Osteocyte (in vitro differentiated cells): ENCODE results near the gene PAK1. TPM values are rescaled to one million over a fixed set of nuclear protein-coding genes. Genes with fewer than 3 reads are reported as not detected.

Experiments
- DNase-seq: peaks from one replicate; pipeline ENCODE4 v3.0.0; 2021; ENCODE audit warnings: mixed read lengths; ENCODE audit not compliant: unreplicated experiment; ENCODE audit errors: extremely low spot score
- H3K27ac Mint-ChIP-seq: one replicate; pipeline ENCODE4 v1.8.0; 2021; ENCODE audit warnings: mild to moderate bottlenecking, mixed read lengths; ENCODE audit not compliant: unreplicated experiment
- H3K27me3 Mint-ChIP-seq: one replicate; pipeline ENCODE4 v1.8.0; 2021; ENCODE audit warnings: mixed read lengths; ENCODE audit not compliant: unreplicated experiment
- H3K36me3 Mint-ChIP-seq: one replicate; pipeline ENCODE4 v1.8.0; 2021; ENCODE audit warnings: mixed read lengths; ENCODE audit not compliant: unreplicated experiment
- H3K4me1 Mint-ChIP-seq: one replicate; pipeline ENCODE4 v1.8.0; 2021; ENCODE audit warnings: mixed read lengths; ENCODE audit not compliant: unreplicated experiment
- H3K4me3 Mint-ChIP-seq: one replicate; pipeline ENCODE4 v1.8.0; 2021; ENCODE audit warnings: mild to moderate bottlenecking, moderate library complexity, mixed read lengths; ENCODE audit not compliant: unreplicated experiment
- H3K9me3 Mint-ChIP-seq: one replicate; pipeline ENCODE4 v1.8.0; 2021; ENCODE audit warnings: mixed read lengths; ENCODE audit not compliant: unreplicated experiment
- CTCF ChIP-seq: fragments of 200-600 bp; sonication (generic); IDR thresholded peaks from 2 replicates; pipeline ENCODE4 v1.5.0; 2021; ENCODE audit warnings: antibody characterized with exemption, mild to moderate bottlenecking, moderate library complexity
- total RNA-seq: library from RNA; stranded (reverse); gene quantifications from 2 replicates; pipeline ENCODE4 v1.2.1, GENCODE V29; 2021

PAK1 gene
- total RNA-seq, 1 donor from 2014 or later: 20.9 TPM

GRCh38 chr11:77441426-77441825 lies 32.5 kb downstream of the PAK1 start:
- Mint-ChIP-seq H3K9me3 (no peaks in the 10 kb centered on the region), H3K27ac (no peak overlapping the region), H3K36me3 (no peaks in the 10 kb centered on the region), H3K4me1 (no peaks in the 10 kb centered on the region), H3K4me3 (no peak overlapping the region), H3K27me3 (peaks cover 37% of the 10 kb centered on the region)
- TF ChIP-seq CTCF: no peak
- DNase-seq: no peak

GRCh38 chr11:77440678-77441077 lies 33.2 kb downstream of the PAK1 start:
- H3K36me3 Mint-ChIP-seq: no peaks in the 10 kb centered on the region
- H3K4me1 Mint-ChIP-seq: no peaks in the 10 kb centered on the region
- no peak overlapping the region for H3K27ac Mint-ChIP-seq
- TF ChIP-seq CTCF: no peak
- peaks cover 43% of the 10 kb centered on the region for H3K27me3 Mint-ChIP-seq
- no peak overlapping the region for H3K4me3 Mint-ChIP-seq
- H3K9me3 Mint-ChIP-seq: no peaks in the 10 kb centered on the region
- no peak for DNase-seq

DNA sequence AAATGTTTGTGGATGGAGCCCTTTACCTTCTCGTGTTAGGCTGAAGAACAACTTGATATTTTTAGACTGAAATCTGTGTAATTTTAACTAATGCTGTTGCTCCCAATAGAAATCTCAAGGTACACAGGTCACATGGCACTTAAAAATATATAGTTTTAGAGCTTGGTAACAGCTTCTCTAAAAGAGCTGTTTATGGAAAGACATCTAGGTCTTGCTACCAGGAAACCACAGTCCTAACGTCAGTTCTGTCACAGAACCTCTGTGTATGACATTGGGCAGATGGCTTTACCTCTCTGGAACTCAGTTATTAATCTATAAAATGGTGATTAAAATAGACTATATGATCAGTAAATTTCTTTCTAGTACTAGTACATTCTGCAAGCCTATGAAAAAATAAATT lies 35.4 kb downstream of the PAK1 start:
- Mint-ChIP-seq H3K27me3 (peaks cover 41% of the 10 kb centered on the region), H3K36me3 (no peaks in the 10 kb centered on the region), H3K4me3 (no peak overlapping the region), H3K9me3 (no peaks in the 10 kb centered on the region), H3K27ac (no peak overlapping the region), H3K4me1 (no peaks in the 10 kb centered on the region)
- TF ChIP-seq CTCF: no peak
- no peak for DNase-seq

DNA sequence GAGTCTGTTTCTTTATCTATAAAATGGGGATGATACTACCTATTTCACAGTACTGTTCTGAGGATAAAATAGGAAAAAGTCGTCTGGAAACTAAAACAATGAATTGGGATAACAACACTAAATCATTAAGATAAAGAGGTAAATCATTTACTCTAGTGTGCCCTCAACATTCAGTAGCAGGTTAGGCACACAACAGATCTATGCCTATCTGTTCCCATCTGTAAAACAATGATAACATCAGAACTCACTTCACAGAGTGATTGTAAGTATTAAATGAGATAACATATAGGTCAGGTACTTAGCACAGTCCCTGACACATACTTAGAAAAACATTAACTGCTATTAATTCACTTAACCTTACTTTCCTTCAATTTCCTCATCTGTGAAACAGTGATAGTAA lies 36.9 kb downstream of the PAK1 start:
- Mint-ChIP-seq H3K4me1 (no peaks in the 10 kb centered on the region), H3K4me3 (no peak overlapping the region), H3K36me3 (no peaks in the 10 kb centered on the region), H3K27me3 (peaks cover 48% of the 10 kb centered on the region), H3K27ac (no peak overlapping the region), H3K9me3 (no peaks in the 10 kb centered on the region)
- no peak for TF ChIP-seq CTCF
- no peak for DNase-seq

DNA sequence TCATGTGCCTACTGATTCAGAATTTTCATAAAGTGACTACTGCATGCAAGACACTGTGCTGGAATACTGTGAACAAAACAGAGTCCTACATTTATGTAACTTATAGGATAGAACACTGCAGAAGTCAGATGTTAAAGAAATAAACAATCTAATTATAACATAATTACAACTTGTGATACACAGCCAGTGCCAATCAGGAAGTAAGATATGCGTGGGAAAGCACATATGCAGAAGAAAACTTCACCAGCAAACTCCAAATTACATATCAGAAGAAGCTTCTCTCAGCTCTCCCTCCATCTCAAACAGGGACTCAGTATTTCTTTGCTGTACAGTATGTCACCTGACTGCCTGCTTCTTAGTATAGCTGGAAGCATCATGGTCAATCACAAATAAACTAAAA lies 37.4 kb downstream of the PAK1 start:
- Mint-ChIP-seq H3K9me3 (no peaks in the 10 kb centered on the region), H3K36me3 (no peaks in the 10 kb centered on the region), H3K27ac (no peak overlapping the region), H3K4me3 (no peak overlapping the region), H3K27me3 (peaks cover 50% of the 10 kb centered on the region), H3K4me1 (no peaks in the 10 kb centered on the region)
- DNase-seq: no peak
- no peak for TF ChIP-seq CTCF
